Stimulated activated CD4-positive, alpha-beta T cell treated with anti-CD3 and anti-CD28 coated beads, Interleukin-1b, Interleukin-23, amount 100 ng/mL, for 48 hours (primary cell): Measurements from ENCODE around the gene CLDN5.
"Not testable (repeated sequence)": the region's sequence is repeated elsewhere in the genome, so short reads cannot be mapped to it uniquely, and the experiment has no call there.

Source experiments
- DNase-seq: peaks from one replicate; pipeline ENCODE4 v3.0.0-alpha.2; 2020

The CLDN5 gene

DNA sequence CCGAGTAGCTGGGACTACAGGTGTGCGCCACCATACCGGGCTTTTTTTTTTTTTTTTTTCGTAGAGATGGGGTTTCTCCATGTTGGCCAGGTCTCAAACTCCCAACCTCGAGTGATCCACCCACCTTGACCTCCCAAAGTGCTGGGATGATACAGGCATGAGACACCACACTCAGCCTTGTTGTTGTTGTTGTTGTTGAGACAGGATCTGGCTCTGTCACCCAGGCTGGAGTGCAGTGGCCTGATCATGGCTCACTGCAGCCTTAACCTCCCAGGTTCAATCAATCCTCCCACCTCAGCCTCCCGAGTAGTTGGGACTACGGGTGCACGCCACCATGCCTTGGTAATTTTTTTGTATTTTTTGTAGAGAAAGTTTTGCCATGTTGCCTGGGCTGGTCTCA is 23.4 kb upstream of the CLDN5 start:
- no peak for DNase-seq

DNA sequence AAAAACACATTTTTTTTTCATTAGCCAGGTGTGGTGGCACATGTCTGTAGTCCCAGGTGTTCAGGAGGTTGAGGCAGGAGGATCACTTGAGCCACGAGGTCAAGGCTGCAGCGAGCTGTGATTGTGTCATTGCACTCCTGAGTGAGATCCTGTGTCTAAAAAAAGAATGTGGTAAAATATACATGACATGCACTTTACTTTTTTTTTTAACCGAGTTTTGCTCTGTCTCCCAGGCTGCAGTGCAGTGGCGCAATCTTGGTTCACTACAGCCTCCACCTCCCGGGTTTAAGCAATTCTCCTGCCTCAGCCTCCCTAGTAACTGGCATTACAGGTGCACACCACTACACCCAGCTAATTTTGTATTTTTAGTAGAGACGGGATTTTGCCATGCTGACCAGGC is 22.5 kb upstream of the CLDN5 start:
- no peak for DNase-seq

GRCh38 chr22:19545935-19546207 is 21.7 kb upstream of the CLDN5 start:
- DNase-seq: no peak

GRCh38 chr22:19543970-19544708 is 19.9 kb upstream of the CLDN5 start:
- DNase-seq: no peak

- DNase-seq: no peak
Observed at GRCh38 chr22:19540394-19540793, 16.2 kb upstream of the CLDN5 start.

- DNase-seq: no peak
Observed at GRCh38 chr22:19537941-19538488, 13.8 kb upstream of the CLDN5 start.

DNA sequence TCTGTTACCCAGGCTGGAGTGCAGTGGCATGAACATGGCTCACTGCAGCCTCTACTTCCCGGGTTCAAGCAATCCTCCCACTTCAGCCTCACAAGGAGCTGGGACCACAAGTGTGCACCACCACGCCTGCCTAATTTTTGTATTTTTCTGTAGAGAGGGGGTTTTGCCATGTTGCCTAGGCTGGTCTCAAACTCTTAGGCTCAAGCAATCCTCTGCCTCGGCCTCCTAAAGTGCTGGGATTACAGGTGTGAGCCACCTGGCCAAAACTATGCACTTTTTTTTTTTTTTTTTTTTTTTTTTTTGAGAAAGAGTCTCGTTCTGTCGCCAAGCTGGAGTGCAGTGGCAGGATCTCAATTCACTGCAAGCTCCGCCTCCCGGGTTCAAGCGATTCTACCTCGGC is 12.4 kb upstream of the CLDN5 start:
- no peak for DNase-seq

DNA sequence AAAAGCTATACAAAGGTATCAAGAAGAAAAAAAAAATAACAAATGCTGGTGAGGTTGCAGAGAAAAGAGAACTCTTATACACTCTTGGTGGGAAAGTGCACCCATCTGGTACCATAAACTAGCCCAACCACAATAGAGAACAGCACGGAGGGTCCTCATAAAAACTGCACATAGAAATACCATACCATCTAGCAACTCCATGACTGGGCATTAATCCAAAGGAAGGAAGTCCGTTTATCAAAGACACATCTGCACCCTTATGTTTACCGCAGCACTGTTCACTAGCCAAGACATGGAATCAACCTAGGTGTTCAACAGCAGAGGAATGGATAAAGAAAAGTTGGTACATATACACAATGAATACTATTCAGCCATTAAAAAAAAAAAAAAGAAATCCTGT is 10.8 kb upstream of the CLDN5 start:
- no peak for DNase-seq

DNA sequence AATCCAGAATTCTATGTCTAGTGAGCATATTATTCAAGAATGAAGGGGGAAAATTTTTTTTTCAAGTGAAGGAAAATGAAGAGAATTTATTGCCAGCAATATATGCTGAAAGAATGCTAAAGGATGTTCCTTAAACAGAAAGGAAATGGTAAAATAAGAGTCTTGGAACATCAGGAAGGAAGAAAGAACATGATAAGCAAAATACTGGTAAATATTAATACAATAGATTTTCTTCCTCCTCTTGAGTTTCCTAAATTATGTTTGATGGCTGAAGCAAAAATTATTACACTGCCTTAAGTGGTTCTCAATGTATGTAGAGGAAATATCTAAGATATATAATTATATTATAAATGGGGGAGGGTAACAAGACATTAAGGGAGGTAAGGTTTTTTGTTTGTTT is 9.6 kb upstream of the CLDN5 start:
- DNase-seq: no peak

- DNase-seq: no peak
Observed at GRCh38 chr22:19533049-19533626, 8.9 kb upstream of the CLDN5 start.

GRCh38 chr22:19531327-19531726 is 7.1 kb upstream of the CLDN5 start:
- not testable (repeated sequence) for DNase-seq

GRCh38 chr22:19530751-19531150 is 6.5 kb upstream of the CLDN5 start:
- DNase-seq: no peak

GRCh38 chr22:19529811-19530210 is 5.6 kb upstream of the CLDN5 start:
- no peak for DNase-seq

GRCh38 chr22:19527861-19528417 is 3.7 kb upstream of the CLDN5 start:
- no peak for DNase-seq

DNA sequence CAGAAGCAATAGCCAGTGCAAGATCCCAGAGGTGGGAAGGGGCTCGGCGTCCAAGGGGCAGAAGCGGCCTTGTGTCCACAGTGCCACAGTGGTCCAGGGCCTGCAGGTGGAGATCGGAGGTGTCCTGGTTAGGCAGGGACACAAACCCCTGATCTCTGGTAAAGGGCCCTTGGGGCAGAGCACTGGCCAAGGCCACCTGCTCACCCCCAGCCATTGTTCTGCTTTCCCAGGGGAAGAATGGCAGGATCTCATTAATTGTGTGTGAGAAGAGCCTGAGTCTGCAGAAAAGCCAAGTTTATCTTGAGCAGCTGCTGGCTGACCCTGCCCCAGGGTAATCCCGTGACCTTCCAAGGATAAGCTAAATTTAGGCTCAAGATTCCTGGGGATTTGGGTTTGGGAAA is 3.1 kb upstream of the CLDN5 start:
- DNase-seq: no peak

DNA sequence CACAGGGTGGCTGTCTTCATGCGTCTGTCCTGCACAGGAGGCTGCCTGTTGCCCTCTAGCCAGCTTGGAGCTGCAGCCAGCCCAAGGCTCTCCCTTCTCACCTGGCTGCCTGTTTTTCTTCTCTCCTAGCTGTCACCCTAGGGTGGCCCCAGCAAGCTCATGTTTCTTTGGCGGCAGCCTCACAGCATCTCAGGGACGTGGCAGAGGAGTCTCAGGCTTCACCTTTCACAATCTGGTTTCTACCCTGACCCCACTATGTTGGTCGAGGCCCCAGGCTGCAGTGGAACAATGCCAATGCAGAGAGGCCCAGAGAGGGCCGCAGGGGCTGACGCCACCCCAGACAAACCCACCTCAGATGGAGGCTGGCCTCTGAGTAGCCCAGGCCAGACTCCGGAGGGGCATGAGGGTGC is 2.5 kb upstream of the CLDN5 start:
- no peak for DNase-seq

DNA sequence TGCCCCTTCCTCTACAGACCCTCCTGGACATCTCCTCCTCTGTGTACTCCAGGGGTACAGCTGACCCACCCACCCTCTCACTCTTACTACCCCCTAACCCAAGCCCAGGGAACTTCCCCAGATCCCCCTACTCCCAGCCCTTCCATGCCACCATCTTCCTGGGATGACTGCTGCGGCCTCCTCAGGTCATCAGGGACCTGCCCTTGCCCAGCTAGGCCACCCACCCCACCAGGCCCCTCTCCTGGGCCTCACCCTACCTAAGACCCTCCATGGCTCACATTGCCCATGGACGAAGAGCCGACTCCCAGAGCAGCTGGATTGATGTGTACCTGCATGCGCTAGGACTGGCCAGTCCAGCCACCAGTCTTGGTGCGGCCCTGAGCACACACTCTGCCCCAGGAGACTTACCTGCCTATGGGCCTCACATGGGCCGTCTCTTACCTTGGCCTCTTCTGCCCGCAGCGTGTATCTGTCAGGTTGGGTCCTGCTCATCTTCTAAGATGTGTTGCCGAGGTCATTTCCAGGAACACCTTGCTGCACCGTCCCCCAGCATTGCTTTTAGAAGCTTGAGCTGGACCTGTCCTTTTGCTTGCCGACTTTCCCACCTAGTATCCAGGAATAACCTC is 2.0 kb upstream of the CLDN5 start:
- DNase-seq: no peak

DNA sequence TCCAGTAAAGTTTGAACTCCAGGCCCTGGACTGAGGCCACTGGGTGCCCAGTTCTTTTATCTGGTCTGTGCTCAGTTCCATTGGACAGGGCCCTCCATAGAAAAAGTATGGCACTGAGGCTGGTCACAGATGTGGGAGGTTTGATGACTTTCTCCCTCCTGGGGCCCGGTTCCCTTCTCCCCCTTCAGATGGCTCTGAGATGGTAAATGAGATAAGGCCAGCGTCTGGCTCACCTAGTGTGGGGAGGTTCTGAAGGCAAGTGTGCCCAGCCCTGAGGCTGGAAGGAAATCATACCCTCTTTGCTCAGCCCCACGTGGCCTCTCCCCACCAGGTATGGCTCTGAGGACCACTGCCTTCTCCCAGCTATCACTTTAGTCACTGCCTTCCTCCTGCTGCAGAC is 1.5 kb upstream of the CLDN5 start:
- no peak for DNase-seq

GRCh38 chr22:19525116-19525660 is 978 bp upstream of the CLDN5 start:
- DNase-seq: no peak

- DNase-seq: peak; percentile 23
Observed at GRCh38 chr22:19523240-19524169, 705 bp downstream of the CLDN5 start.

- no peak for DNase-seq
Observed at GRCh38 chr22:19522881-19523239, 1.4 kb downstream of the CLDN5 start.

DNA sequence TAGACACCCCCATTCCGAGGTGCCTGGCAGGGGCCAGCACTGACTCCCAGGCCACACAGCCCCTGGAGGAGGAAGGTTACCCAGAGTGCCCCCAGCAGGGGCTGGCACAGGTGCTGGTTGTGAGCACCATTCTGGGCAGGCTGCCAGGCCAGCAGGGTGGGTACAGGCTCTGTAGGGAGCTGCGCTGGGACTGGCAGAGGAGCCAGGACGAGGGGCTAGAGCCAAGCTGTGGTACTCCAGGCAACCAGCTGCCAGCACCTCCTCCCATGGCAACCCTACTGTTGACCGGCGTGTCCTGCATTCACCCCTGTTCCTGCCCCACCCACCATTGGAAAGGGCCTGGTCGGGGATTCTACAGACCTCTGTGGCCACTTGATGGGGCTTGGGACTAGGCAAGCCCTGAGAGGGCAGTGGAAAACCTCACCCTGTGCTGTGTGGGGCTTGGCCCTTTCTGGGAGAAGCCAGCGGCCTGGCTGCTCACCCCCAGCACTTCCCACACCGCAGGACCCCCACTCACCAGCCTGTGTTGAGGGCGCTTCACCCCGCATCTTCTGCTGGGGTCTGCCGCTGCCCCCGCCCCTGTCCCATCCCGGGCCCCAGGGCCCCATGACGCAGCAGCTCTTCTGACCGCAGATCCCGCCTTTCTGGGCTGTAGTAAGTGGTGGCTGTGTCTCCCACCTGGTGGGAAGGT is 1.9 kb downstream of the CLDN5 start:
- DNase-seq: no peak
